GM10248 (cell line): ENCODE data around the gene NKD2.

ENCODE experiments used
- CTCF ChIA-PET: fragments of 300-600 bp; sonication (Branson Sonifier 250); formaldehyde crosslinking; extraction: SDS; loops from one replicate; lab custom pipeline; 2021; ENCODE audit warnings: antibody characterized with exemption; lab: Yijun Ruan, JAX
- POLR2A ChIA-PET: fragments of 350-650 bp; sonication (Branson Sonifier 250); formaldehyde crosslinking; extraction: SDS; loops from one replicate; lab custom pipeline; 2020; ENCODE audit warnings: antibody characterized with exemption; lab: Yijun Ruan, JAX
- DNase-seq: peaks from one replicate; pipeline ENCODE4 v3.0.0; 2012; ENCODE audit errors: extremely low spot score
- CTCF ChIP-seq: IDR thresholded peaks from 2 replicates; pipeline ENCODE4 v1.5.1; 2012; ENCODE audit warnings: mild to moderate bottlenecking, low read depth; ENCODE audit errors: extremely low read depth, missing control alignments, control extremely low read depth

The NKD2 gene

GRCh38 chr5:1038417-1039209 is 30.0 kb downstream of the NKD2 start:
- CTCF ChIA-PET: no interaction called here
- POLR2A ChIA-PET: no interaction called here

GRCh38 chr5:1039210-1039548 is 30.6 kb downstream of the NKD2 start:
- DNase-seq: no peak
- TF ChIP-seq CTCF: no peak
- POLR2A ChIA-PET: no interaction called here
- CTCF ChIA-PET: no interaction called here

More at GRCh38 chr5:1038417-1039209, 30.0 kb downstream of the NKD2 start:
- no peak for TF ChIP-seq CTCF
- DNase-seq: no peak

DNA sequence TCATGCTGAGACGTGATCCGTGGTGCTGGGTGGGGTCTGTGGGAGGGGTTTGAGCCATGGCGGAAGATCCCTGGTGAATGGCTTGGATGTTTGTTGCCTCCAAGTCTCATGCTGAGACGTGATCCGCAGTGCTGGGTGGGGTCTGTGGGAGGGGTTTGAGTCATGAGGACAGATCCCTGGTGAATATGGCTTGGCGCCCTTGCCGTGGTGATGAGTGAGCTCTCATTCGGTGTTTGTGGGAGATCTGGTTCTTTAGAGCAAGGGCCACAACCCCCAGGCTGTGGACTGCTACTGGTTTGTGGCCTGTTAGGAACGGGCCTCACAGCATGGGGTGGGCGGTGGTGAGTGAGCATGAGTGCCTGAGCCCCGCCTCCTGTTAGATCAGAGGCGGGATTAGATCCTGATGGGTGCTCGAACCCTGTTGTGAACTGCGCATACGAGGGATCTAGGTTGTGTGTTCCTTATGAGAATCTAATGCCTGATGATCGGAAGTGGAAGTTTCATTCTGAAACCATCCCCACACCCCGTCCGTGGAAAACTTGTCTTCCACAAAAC is 31.2 kb downstream of the NKD2 start:
- TF ChIP-seq CTCF: no peak
- DNase-seq: no peak
- ChIA-PET CTCF (no interaction called here), POLR2A (no interaction called here)

DNA sequence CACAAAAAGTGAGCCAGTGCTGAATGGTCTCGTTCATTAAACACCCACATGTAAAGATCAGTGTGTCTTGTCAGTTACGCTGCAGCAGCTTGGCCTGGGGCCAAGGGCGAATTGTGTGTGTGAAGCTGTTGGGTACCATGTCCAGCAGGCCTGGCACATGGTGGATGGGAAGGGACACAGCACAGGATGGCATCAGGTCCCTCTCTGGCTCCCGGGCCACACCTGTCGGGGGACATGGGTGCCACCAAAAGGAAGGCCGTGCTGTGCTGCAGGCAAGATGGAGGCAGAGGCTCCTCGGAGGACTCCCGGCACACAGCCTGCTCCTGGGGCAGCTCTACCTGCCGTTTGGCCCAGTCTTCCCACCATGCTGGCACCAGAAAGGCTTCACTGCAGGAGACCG is 32.0 kb downstream of the NKD2 start:
- POLR2A ChIA-PET: no interaction called here
- CTCF ChIA-PET: no interaction called here
- DNase-seq: no peak
- no peak for TF ChIP-seq CTCF

DNA sequence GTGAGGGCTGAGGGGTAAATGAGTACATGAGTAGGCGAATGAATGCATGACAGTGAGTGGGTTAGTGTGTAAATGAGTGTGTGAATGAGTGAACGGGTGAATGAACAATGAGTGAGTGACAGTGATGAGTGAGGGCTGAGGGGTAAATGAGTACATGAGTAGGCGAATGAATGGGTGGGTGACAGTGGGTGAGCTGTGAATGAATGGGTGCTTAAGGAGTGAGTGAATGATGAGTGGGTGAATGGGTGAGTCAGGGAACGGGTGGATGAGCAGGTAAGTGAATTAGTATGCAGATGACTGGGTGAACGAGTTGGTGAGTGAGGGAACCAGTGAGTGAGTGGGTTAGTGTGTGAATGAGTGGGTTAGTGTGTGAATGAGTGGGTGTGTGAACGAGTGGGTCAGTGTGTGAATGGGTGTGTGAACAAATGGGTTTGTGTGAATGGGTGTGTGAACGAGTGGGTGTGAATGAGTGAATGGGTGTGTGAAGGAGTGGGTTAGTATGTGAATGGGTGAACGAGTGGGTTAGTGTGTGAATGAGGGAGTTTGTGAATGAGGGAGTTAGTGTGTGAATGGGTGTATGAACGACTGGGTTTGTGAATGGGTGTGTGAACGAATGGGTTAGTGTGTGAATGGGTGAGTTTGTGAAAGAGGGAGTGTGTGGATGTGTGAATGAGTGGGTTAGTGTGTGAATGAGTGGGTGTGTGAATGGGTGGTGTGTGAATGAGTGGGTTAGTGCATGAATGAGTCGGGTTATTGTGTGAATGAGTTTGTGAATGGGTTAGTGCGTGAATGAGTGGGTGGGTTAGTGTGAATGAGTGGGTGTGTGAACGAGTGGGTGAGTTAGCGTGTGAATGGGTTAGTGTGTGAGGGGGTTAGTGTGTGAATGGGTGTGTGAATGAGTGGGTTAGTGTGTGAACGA is 32.9 kb downstream of the NKD2 start:
- DNase-seq: no peak
- TF ChIP-seq CTCF: no peak
- ChIA-PET CTCF (no interaction called here), POLR2A (no interaction called here)

GRCh38 chr5:1042626-1043025 is 34.0 kb downstream of the NKD2 start:
- no peak for TF ChIP-seq CTCF
- DNase-seq: no peak
- POLR2A ChIA-PET: no interaction called here
- CTCF ChIA-PET: no interaction called here
